DND-41 (cell line): ENCODE measurements around the gene STX4.

ENCODE experiments used
- ATAC-seq: fragments of 200-7000 bp; cut with Tn5 transposase; 3 replicates; pipeline ENCODE4 v1.9.1; 2021; ENCODE audit warnings: low read depth; ENCODE audit not compliant: insufficient read depth
- DNase-seq: peaks from one replicate; pipeline ENCODE4 v3.0.0-alpha.2; 2020
- H2AFZ ChIP-seq: 2 replicates; pipeline ENCODE4 v1.6.0; 2012; ENCODE audit warnings: low read depth, low read length
- H3K27ac ChIP-seq: 2 replicates; pipeline ENCODE4 v1.5.1; 2012; ENCODE audit warnings: low read length, inconsistent platforms
- H3K27me3 ChIP-seq: fragments of 200-600 bp; sonication (generic); 2 replicates; pipeline ENCODE4 v1.6.0; 2012; ENCODE audit warnings: low read length, mild to moderate bottlenecking, inconsistent platforms; ENCODE audit not compliant: insufficient read depth, poor library complexity
- H3K36me3 ChIP-seq: 2 replicates; pipeline ENCODE4 v1.5.1; 2012; ENCODE audit warnings: low read length, inconsistent platforms; ENCODE audit not compliant: insufficient read depth
- H3K4me1 ChIP-seq: 2 replicates; pipeline ENCODE4 v1.5.1; 2012; ENCODE audit warnings: mild to moderate bottlenecking, low read length; ENCODE audit not compliant: insufficient read depth
- H3K4me2 ChIP-seq: 2 replicates; pipeline ENCODE4 v1.6.0; 2012; ENCODE audit warnings: mild to moderate bottlenecking, moderate library complexity, low read length, inconsistent platforms; ENCODE audit not compliant: insufficient read depth
- H3K4me3 ChIP-seq, 2 experiments: fragments of 200-600 bp in 1 of 2; shearing (Covaris generic) in 1 of 2; 2 replicates each; pipeline ENCODE4 v1.5.1; 2012 to 2016; ENCODE audit warnings: inconsistent platforms in 2 of 2, low read length in 2 of 2, mild to moderate bottlenecking in 2 of 2, low read depth in 1 of 2, moderate library complexity in 1 of 2
- H3K79me2 ChIP-seq: 2 replicates; pipeline ENCODE4 v1.6.0; 2012; ENCODE audit warnings: low read length, inconsistent platforms; ENCODE audit not compliant: insufficient read depth
- H3K9ac ChIP-seq: 2 replicates; pipeline ENCODE4 v1.6.0; 2012; ENCODE audit warnings: low read depth, mild to moderate bottlenecking, inconsistent platforms, low read length, moderate library complexity
- H3K9me3 ChIP-seq: 2 replicates; pipeline ENCODE4 v1.5.1; 2012; ENCODE audit warnings: low read length, moderate library complexity, mild to moderate bottlenecking, inconsistent platforms; ENCODE audit not compliant: insufficient read depth, severe bottlenecking
- H4K20me1 ChIP-seq: 2 replicates; pipeline ENCODE4 v1.6.0; 2012; ENCODE audit warnings: low read length; ENCODE audit not compliant: insufficient read depth
- CTCF ChIP-seq: IDR thresholded peaks from 2 replicates; pipeline ENCODE4 v1.5.1; 2012; ENCODE audit warnings: borderline replicate concordance, low read length, moderate library complexity, mild to moderate bottlenecking; ENCODE audit not compliant: poor library complexity, severe bottlenecking; ENCODE audit errors: extremely low read depth
- EZH2 ChIP-seq: IDR thresholded peaks from 3 replicates; pipeline ENCODE4 v1.6.1; 2012; ENCODE audit warnings: borderline replicate concordance, low read depth, mild to moderate bottlenecking, moderate library complexity, low read length, inconsistent platforms; ENCODE audit not compliant: severe bottlenecking

Gene STX4

DNA sequence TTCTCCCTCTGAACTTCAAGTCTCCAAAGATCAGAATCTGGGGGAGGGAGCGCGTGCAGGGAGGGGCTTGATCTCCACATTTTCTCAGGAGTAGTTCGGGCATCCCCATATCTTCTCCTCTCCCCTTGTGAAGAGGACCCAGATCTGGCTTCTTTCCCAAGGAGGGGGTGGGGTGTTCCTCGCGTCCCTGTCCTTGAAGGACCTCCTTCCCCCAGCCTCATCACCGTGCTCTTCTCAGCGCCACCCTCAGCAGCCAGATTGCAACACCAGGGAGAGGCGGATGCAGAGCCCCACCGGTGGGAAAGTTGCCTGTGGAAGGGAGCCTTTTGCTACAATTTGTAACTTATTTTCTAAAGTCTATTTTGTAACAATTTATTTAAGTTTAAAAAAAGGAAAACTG is 49.7 kb downstream of the STX4 start:
- no peak overlapping the region for H3K4me3 ChIP-seq
- no peak overlapping the region for H3K27ac ChIP-seq
- DNase-seq: no peak
- H4K20me1 ChIP-seq: peaks cover 59% of the 10 kb centered on the region
- no peaks in the 10 kb centered on the region for H3K27me3 ChIP-seq
- H3K36me3 ChIP-seq: peaks cover 93% of the 10 kb centered on the region
- H3K9ac ChIP-seq: no peak overlapping the region
- no peak overlapping the region for H3K4me2 ChIP-seq
- H3K79me2 ChIP-seq: peaks cover 42% of the 10 kb centered on the region
- TF ChIP-seq CTCF: no peak
- no peak for TF ChIP-seq EZH2
- H3K9me3 ChIP-seq: no peaks in the 10 kb centered on the region
- H2AFZ ChIP-seq: no peak overlapping the region
- H3K4me1 ChIP-seq: peaks cover 15% of the 10 kb centered on the region
- no peak for ATAC-seq

- no peaks in the 10 kb centered on the region for H3K9me3 ChIP-seq
- H3K4me3 ChIP-seq: no peak overlapping the region
- peaks cover 59% of the 10 kb centered on the region for H4K20me1 ChIP-seq
- no peak overlapping the region for H3K27ac ChIP-seq
- H3K4me1 ChIP-seq: peaks cover 15% of the 10 kb centered on the region
- ATAC-seq (no peak), DNase-seq (no peak)
- peaks cover 91% of the 10 kb centered on the region for H3K36me3 ChIP-seq
- H3K9ac ChIP-seq: no peak overlapping the region
- H3K27me3 ChIP-seq: no peaks in the 10 kb centered on the region
- H3K4me2 ChIP-seq: no peak overlapping the region
- peaks cover 37% of the 10 kb centered on the region for H3K79me2 ChIP-seq
- TF ChIP-seq EZH2 (no peak), CTCF (no peak)
- H2AFZ ChIP-seq: no peak overlapping the region
Observed at GRCh38 chr16:31083556-31083955, 50.2 kb downstream of the STX4 start.

GRCh38 chr16:31083981-31084380 is 50.6 kb downstream of the STX4 start:
- peaks cover 91% of the 10 kb centered on the region for H3K36me3 ChIP-seq
- H3K79me2 ChIP-seq: peaks cover 33% of the 10 kb centered on the region

More at GRCh38 chr16:31083981-31084380, 50.6 kb downstream of the STX4 start:
- H2AFZ ChIP-seq: no peak overlapping the region
- H3K4me3 ChIP-seq: no peak overlapping the region
- peaks cover 15% of the 10 kb centered on the region for H3K4me1 ChIP-seq
- H3K9me3 ChIP-seq: no peaks in the 10 kb centered on the region
- TF ChIP-seq EZH2: no peak
- no peak for TF ChIP-seq CTCF
- H3K27me3 ChIP-seq: no peaks in the 10 kb centered on the region
- no peak overlapping the region for H3K27ac ChIP-seq
- no peak for DNase-seq
- H4K20me1 ChIP-seq: peaks cover 59% of the 10 kb centered on the region
- no peak overlapping the region for H3K4me2 ChIP-seq
- no peak overlapping the region for H3K9ac ChIP-seq
- no peak for ATAC-seq
